Mesendoderm (in vitro differentiated cells): Measurements from ENCODE around the gene ITGA1.

Experiments
- DNase-seq: peaks from one replicate; pipeline ENCODE4 v3.0.0; 2013
- H2AK5ac ChIP-seq: 2 replicates; pipeline ENCODE4 v1.6.1; 2013; ENCODE audit warnings: low read length, inconsistent platforms
- H2BK120ac ChIP-seq: 2 replicates; pipeline ENCODE4 v1.6.1; 2013; ENCODE audit warnings: low read depth, mild to moderate bottlenecking, low read length, moderate library complexity, mixed read lengths
- H2BK15ac ChIP-seq: replicated peaks from 2 replicates; pipeline ENCODE4 v1.6.1; 2013; ENCODE audit warnings: low read depth, mild to moderate bottlenecking, moderate library complexity
- H2BK5ac ChIP-seq: 2 replicates; pipeline ENCODE4 v1.6.1; 2013; ENCODE audit warnings: low read length, inconsistent platforms
- H3K18ac ChIP-seq: 2 replicates; pipeline ENCODE4 v1.6.1; 2013; ENCODE audit warnings: mild to moderate bottlenecking, low read length, mixed read lengths
- H3K23ac ChIP-seq: one replicate; pipeline ENCODE4 v1.6.1; 2013; ENCODE audit warnings: low read length
- H3K27ac ChIP-seq: 2 replicates; pipeline ENCODE4 v1.5.1; 2013; ENCODE audit warnings: low read depth, mild to moderate bottlenecking, inconsistent platforms, low read length, moderate library complexity
- H3K27me3 ChIP-seq: 2 replicates; pipeline ENCODE4 v1.6.1; 2013; ENCODE audit warnings: low read length, control low read depth, mild to moderate bottlenecking, inconsistent platforms; ENCODE audit not compliant: insufficient read depth, poor library complexity
- H3K36me3 ChIP-seq: 2 replicates; pipeline ENCODE4 v1.6.1; 2013; ENCODE audit warnings: low read length, inconsistent platforms; ENCODE audit not compliant: control insufficient read depth, insufficient read depth
- H3K4ac ChIP-seq: one replicate; pipeline ENCODE4 v1.6.1; 2013; ENCODE audit warnings: low read depth, mild to moderate bottlenecking, low read length, moderate library complexity
- H3K4me1 ChIP-seq: 2 replicates; pipeline ENCODE4 v1.6.1; 2013; ENCODE audit warnings: low read depth, low read length, inconsistent platforms; ENCODE audit not compliant: control insufficient read depth
- H3K4me2 ChIP-seq: 2 replicates; pipeline ENCODE4 v1.6.1; 2013; ENCODE audit warnings: low read length
- H3K4me3 ChIP-seq: 2 replicates; pipeline ENCODE4 v1.5.1; 2013; ENCODE audit warnings: mild to moderate bottlenecking, low read length
- H3K56ac ChIP-seq: one replicate; pipeline ENCODE4 v1.6.1; 2013; ENCODE audit warnings: low read length
- H3K79me1 ChIP-seq: 2 replicates; pipeline ENCODE4 v1.6.1; 2013; ENCODE audit warnings: low read length, inconsistent platforms
- H3K79me2 ChIP-seq: 2 replicates; pipeline ENCODE4 v1.6.1; 2013; ENCODE audit warnings: mild to moderate bottlenecking, low read length; ENCODE audit not compliant: control insufficient read depth, insufficient read depth
- H3K9ac ChIP-seq: 2 replicates; pipeline ENCODE4 v1.6.1; 2013; ENCODE audit warnings: low read length, inconsistent platforms
- H4K5ac ChIP-seq: one replicate; pipeline ENCODE4 v1.6.1; 2013; ENCODE audit warnings: low read length
- H4K8ac ChIP-seq: one replicate; pipeline ENCODE4 v1.6.1; 2013; ENCODE audit warnings: low read depth, mild to moderate bottlenecking, control low read depth, low read length, moderate library complexity
- WGBS: extraction: QIAGEN DNeasy Blood & Tissue Kit; methylation state at CpG from one replicate; pipeline ENCODE4 v1.1.7; 2013; ENCODE audit warnings: low lambda C conversion rate, missing lambda C conversion rate; ENCODE audit not compliant: insufficient coverage; ENCODE audit errors: extremely low coverage; 5-methylcytosine and 5-hydroxymethylcytosine counted together

The ITGA1 gene

GRCh38 chr5:52895075-52895474 lies 107.4 kb downstream of the ITGA1 start:
- Histone ChIP-seq H3K4me2 (no peak overlapping the region), H3K56ac (no peak overlapping the region), H2BK120ac (no peak overlapping the region), H3K79me1 (no peaks in the 10 kb centered on the region), H2BK15ac (no peak overlapping the region), H2BK5ac (no peak overlapping the region), H3K9ac (no peak overlapping the region), H4K5ac (no peak overlapping the region), H3K79me2 (no peaks in the 10 kb centered on the region), H3K4ac (no peak overlapping the region), H3K23ac (no peak overlapping the region), H3K36me3 (no peaks in the 10 kb centered on the region), H2AK5ac (no peak overlapping the region), H3K27me3 (no peaks in the 10 kb centered on the region), H3K18ac (no peak overlapping the region), H4K8ac (no peak overlapping the region), H3K4me3 (no peak overlapping the region), H3K27ac (no peak overlapping the region), H3K4me1 (no peaks in the 10 kb centered on the region)
- no CpG with 5 or more reads among the region's 2 CpGs for WGBS
- DNase-seq, result no peak

GRCh38 chr5:52895572-52896413 lies 108.1 kb downstream of the ITGA1 start:
- DNase-seq, result no peak
- Histone ChIP-seq H3K4ac (no peak overlapping the region), H3K56ac (no peak overlapping the region), H3K4me3 (no peak overlapping the region), H3K23ac (no peak overlapping the region), H3K79me1 (no peaks in the 10 kb centered on the region), H4K5ac (no peak overlapping the region), H3K27ac (no peak overlapping the region), H3K27me3 (no peaks in the 10 kb centered on the region), H2AK5ac (no peak overlapping the region), H3K4me2 (no peak overlapping the region), H3K9ac (no peak overlapping the region), H3K18ac (no peak overlapping the region), H3K36me3 (no peaks in the 10 kb centered on the region), H2BK15ac (no peak overlapping the region), H4K8ac (no peak overlapping the region), H2BK120ac (no peak overlapping the region), H2BK5ac (no peak overlapping the region), H3K4me1 (no peaks in the 10 kb centered on the region), H3K79me2 (no peaks in the 10 kb centered on the region)
- WGBS, result no CpG with 5 or more reads among the region's 5 CpGs

- H2BK5ac ChIP-seq, result no peak overlapping the region
- no peak overlapping the region for H3K18ac ChIP-seq
- H3K4ac ChIP-seq, result no peak overlapping the region
- no peak overlapping the region for H3K9ac ChIP-seq
- H2BK120ac ChIP-seq, result no peak overlapping the region
- no peaks in the 10 kb centered on the region for H3K79me1 ChIP-seq
- H3K27me3 ChIP-seq, result no peaks in the 10 kb centered on the region
- no peak overlapping the region for H3K4me3 ChIP-seq
- H4K5ac ChIP-seq, result no peak overlapping the region
- no peak overlapping the region for H3K4me2 ChIP-seq
- H3K27ac ChIP-seq, result no peak overlapping the region
- no peak overlapping the region for H3K56ac ChIP-seq
- H3K4me1 ChIP-seq, result no peaks in the 10 kb centered on the region
- H3K36me3 ChIP-seq, result no peaks in the 10 kb centered on the region
- DNase-seq, result no peak
- no peak overlapping the region for H2AK5ac ChIP-seq
- no CpG with 5 or more reads among the region's 2 CpGs for WGBS
- H4K8ac ChIP-seq, result no peak overlapping the region
- H3K79me2 ChIP-seq, result no peaks in the 10 kb centered on the region
- no peak overlapping the region for H2BK15ac ChIP-seq
- H3K23ac ChIP-seq, result no peak overlapping the region
These were observed 109.0 kb downstream of the ITGA1 start for GRCh38 chr5:52896534-52897237.

GRCh38 chr5:52897238-52897614 lies 109.5 kb downstream of the ITGA1 start:
- Histone ChIP-seq H2BK5ac (no peak overlapping the region), H3K9ac (no peak overlapping the region), H2BK120ac (no peak overlapping the region), H3K27ac (no peak overlapping the region), H3K18ac (no peak overlapping the region), H3K36me3 (no peaks in the 10 kb centered on the region), H3K56ac (no peak overlapping the region), H3K23ac (no peak overlapping the region), H2BK15ac (no peak overlapping the region), H3K79me1 (no peaks in the 10 kb centered on the region), H4K5ac (no peak overlapping the region), H3K4me2 (no peak overlapping the region), H3K4ac (no peak overlapping the region), H3K4me3 (no peak overlapping the region), H3K27me3 (no peaks in the 10 kb centered on the region), H3K4me1 (no peaks in the 10 kb centered on the region), H3K79me2 (no peaks in the 10 kb centered on the region), H4K8ac (no peak overlapping the region), H2AK5ac (no peak overlapping the region)
- no peak for DNase-seq

- Histone ChIP-seq H3K79me1 (no peaks in the 10 kb centered on the region), H3K4me1 (no peaks in the 10 kb centered on the region), H2AK5ac (no peak overlapping the region), H2BK5ac (no peak overlapping the region), H3K9ac (no peak overlapping the region), H2BK120ac (no peak overlapping the region), H3K27me3 (no peaks in the 10 kb centered on the region), H4K8ac (no peak overlapping the region), H3K27ac (no peak overlapping the region), H3K56ac (no peak overlapping the region), H3K23ac (no peak overlapping the region), H3K4ac (no peak overlapping the region), H4K5ac (no peak overlapping the region), H2BK15ac (no peak overlapping the region), H3K18ac (no peak overlapping the region), H3K36me3 (no peaks in the 10 kb centered on the region), H3K79me2 (no peaks in the 10 kb centered on the region), H3K4me3 (no peak overlapping the region), H3K4me2 (no peak overlapping the region)
- DNase-seq, result peak; percentile 26
- WGBS, result no CpG with 5 or more reads among the region's 5 CpGs
These were observed 111.4 kb downstream of the ITGA1 start for GRCh38 chr5:52898961-52899680.
